Lower leg skin (tissue), 4 donors: ENCODE measurements around the gene YY1. TPM values are rescaled to one million over a fixed set of nuclear protein-coding genes. Genes with fewer than 3 reads are reported as not detected.
"Not testable (repeated sequence)": the region's sequence is repeated elsewhere in the genome, so short reads cannot be mapped to it uniquely, and the experiment has no call there.

ENCODE experiments used
- DNase-seq, 2 donors: peaks; one replicate each; pipeline ENCODE4 v3.0.0-alpha.2; 2019; ENCODE audit warnings: low spot score in 2 of 2
- H3K4me3 ChIP-seq: fragments of 200-600 bp; sonication (generic); 2 replicates; pipeline ENCODE4 v1.5.1; 2017; ENCODE audit warnings: mild to moderate bottlenecking, low read depth; ENCODE audit not compliant: poor library complexity, severe bottlenecking
- CTCF ChIP-seq, 3 donors: fragments of 450-650 bp; IDR thresholded peaks; one replicate each; pipeline ENCODE4 v1.5.1; 2016; ENCODE audit warnings: antibody characterized with exemption in 3 of 3, mild to moderate bottlenecking in 3 of 3, moderate library complexity in 2 of 3
- POLR2A ChIP-seq, 2 donors: fragments of 450-650 bp; IDR thresholded peaks; one replicate each; pipeline ENCODE4 v1.6.1; 2016 to 2017; ENCODE audit warnings: antibody characterized with exemption in 2 of 2, mild to moderate bottlenecking in 1 of 2, moderate library complexity in 1 of 2
- WGBS, 2 donors: methylation state at CpG; one replicate each; pipeline ENCODE4 v1.1.5; 2018; 5-methylcytosine and 5-hydroxymethylcytosine counted together
- intact Hi-C: fragments of 100-400 bp; cut with DNase I; formaldehyde crosslinking; loops from one replicate; pipeline ENCODE4 v1.15.0; 2023; ENCODE audit warnings: low total_unique reads
- total RNA-seq, 4 donors: library from RNA; depleted of rRNA; stranded (reverse); fragments of >200 nt; gene quantifications; one replicate each; pipeline ENCODE4 v1.1.0, GENCODE V29; 2016

YY1 gene
- total RNA-seq, 4 donors from 2014 or later, result 46.7 to 61.5 (median 52.4) TPM

- no peak for TF ChIP-seq POLR2A (IDR thresholded peaks at IDR 0.05)
- TF ChIP-seq CTCF (IDR thresholded peaks at IDR 0.05), result no peak
- intact Hi-C loops, result no loop called here
- no peak overlapping the region for H3K4me3 ChIP-seq
- WGBS, 2 donors, result 79 to 92% methylated on average over 4 of the region's 4 CpGs
- DNase-seq, result no peak
These were observed 35.8 kb upstream of the YY1 start for GRCh38 chr14:100203146-100203545.

GRCh38 chr14:100203962-100204834 lies 34.7 kb upstream of the YY1 start:
- no peak for DNase-seq
- WGBS, 2 donors, result 61 to 64% methylated on average over 4 of the region's 4 CpGs
- intact Hi-C loops, result no loop called here
- TF ChIP-seq CTCF (IDR thresholded peaks at IDR 0.05) (no peak), POLR2A (IDR thresholded peaks at IDR 0.05) (no peak)
- no peak overlapping the region for H3K4me3 ChIP-seq

DNA sequence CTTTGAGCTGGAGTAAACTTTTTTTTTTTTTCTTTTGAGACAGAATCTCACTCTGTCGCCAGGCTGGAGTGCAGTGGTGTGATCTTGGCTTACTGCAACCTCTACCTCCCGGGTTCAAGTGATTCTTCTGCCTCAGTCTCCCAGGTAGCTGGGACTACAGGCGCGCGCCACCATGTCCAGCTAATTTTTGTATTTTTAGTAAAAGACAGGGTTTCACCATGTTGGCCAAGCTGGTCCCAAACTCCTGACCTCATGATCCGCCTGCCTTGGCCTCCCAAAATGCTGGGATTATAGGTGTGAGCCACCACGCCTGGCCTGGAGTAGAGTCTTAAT lies 34.1 kb upstream of the YY1 start:
- intact Hi-C loops, DNase-seq, H3K4me3 ChIP-seq: not testable (repeated sequence)
- WGBS, 2 donors, result 93 to 95% methylated on average over 7 of the region's 7 CpGs

DNA sequence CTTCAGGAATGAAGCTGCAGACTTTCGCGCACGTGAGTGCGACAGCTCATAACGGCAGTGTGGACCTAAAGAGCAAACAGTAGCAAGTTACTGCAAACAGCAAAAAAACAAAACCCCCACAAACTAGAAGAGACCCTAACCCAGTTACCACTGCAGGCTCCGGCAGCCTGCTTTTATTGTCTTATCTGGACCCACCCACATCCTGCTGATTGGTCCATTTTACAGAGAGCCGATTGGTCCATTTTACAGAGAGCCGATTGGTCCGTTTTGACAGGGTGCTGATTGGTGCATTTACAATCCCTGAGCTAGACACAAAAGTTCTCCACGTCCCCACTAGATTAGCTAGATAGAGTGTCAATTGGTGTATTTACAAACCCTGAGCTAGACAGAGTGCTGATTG lies 31.4 kb upstream of the YY1 start:
- DNase-seq, intact Hi-C loops, H3K4me3 ChIP-seq: not testable (repeated sequence)
- 94 to 96% methylated on average over 10 of the region's 10 CpGs for WGBS, 2 donors

DNA sequence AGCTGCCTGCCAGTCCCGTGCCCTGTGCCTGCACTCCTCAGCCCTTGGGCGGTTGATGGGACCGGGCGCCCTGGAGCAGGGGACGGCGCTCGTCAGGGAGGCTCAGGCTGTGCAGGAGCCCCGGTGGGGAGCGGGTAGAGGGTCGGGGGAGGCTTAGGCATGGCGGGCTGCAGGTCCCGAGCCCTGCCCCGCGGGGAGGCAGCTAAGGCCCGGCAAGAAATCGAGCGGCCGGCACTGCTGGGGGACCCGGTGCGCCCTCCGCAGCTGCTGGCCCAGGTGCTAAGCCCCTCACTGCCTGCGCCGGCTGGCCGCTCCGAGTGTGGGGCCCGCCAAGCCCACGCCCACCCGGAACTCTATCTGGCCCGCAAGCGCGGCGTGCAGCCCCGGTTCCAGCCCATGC lies 30.8 kb upstream of the YY1 start:
- 96 to 100% methylated on average over 9 to 33 of the region's 33 CpGs for WGBS, 2 donors
- not testable (repeated sequence) for DNase-seq

GRCh38 chr14:100211366-100211765 lies 27.6 kb upstream of the YY1 start:
- intact Hi-C loops, result no loop called here
- no peak for DNase-seq
- TF ChIP-seq POLR2A (IDR thresholded peaks at IDR 0.05), result no peak
- H3K4me3 ChIP-seq, result no peak overlapping the region
- 79 to 91% methylated on average over 8 to 9 of the region's 9 CpGs for WGBS, 2 donors

More for the DNA sequence above, 30.8 kb upstream of the YY1 start:
- H3K4me3 ChIP-seq, intact Hi-C loops: not testable (repeated sequence)

DNA sequence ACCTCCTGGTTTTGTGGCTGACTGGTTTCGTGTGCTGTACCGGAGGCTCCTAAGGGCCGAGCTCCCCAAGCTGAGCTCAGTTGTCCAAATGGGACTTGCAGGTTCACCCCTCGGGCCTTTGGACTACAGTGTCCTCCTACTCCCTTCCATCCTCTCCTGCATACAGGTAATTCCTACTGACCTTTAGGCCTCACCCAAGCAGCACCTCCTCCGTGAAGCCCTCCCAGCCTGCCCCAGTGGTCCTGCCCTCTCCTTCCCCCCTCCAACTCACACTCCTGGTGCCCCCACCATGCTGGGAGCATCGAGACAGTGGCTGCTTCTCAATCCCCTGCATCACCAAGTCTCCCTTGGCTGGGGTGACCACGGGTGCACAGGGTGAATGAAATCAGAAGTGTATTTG lies 27.1 kb upstream of the YY1 start:
- TF ChIP-seq POLR2A (IDR thresholded peaks at IDR 0.05) (no peak), CTCF (IDR thresholded peaks at IDR 0.05) (no peak)
- DNase-seq, result no peak
- WGBS, 2 donors, result 91 to 98% methylated on average over 7 of the region's 7 CpGs
- H3K4me3 ChIP-seq, result no peak overlapping the region
- intact Hi-C loops, result no loop called here
